Peyer's patch (tissue), 4 donors: ENCODE data around the gene MAGEA8.
"Not testable (repeated sequence)": the region's sequence is repeated elsewhere in the genome, so short reads cannot be mapped to it uniquely, and the experiment has no call there.

ENCODE experiments used
- POLR2A ChIP-seq, 2 donors: fragments of 450-650 bp; IDR thresholded peaks; one replicate each; pipeline ENCODE4 v1.5.1; 2017; ENCODE audit warnings: antibody characterized with exemption in 2 of 2, mild to moderate bottlenecking in 2 of 2, moderate library complexity in 2 of 2
- TF ChIP-seq, protein P1 (sequence below), 6 experiments: fragments of 450-650 bp in 4 of 6; fragments of 200-600 bp in 2 of 6; sonication (generic) in 1 of 6; IDR thresholded peaks; one replicate each; pipeline ENCODE4 v1.5.1; 2017 to 2019; ENCODE audit warnings: antibody characterized with exemption in 6 of 6, mild to moderate bottlenecking in 3 of 6, moderate library complexity in 1 of 6

DNA sequence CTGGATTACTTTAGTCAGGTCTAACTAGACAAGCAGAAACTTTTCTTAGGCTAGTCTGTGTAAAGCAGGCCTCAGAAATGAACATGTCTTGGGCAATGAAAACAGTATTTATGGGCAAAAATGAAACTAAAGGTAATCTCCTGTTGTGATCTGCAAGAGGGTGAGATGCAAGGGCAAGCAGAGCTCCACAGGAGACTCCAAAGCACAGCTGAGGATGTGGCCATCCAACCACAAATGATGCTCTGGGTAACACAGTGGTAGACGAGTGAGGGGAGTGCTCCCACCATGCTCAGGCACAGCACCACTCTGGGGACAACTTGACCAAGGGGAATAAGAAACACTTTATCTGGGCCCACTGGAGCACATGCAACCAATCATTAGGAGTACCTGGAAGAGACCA, 47.7 kb downstream of the MAGEA8 start:
- TF ChIP-seq, protein P1, sequence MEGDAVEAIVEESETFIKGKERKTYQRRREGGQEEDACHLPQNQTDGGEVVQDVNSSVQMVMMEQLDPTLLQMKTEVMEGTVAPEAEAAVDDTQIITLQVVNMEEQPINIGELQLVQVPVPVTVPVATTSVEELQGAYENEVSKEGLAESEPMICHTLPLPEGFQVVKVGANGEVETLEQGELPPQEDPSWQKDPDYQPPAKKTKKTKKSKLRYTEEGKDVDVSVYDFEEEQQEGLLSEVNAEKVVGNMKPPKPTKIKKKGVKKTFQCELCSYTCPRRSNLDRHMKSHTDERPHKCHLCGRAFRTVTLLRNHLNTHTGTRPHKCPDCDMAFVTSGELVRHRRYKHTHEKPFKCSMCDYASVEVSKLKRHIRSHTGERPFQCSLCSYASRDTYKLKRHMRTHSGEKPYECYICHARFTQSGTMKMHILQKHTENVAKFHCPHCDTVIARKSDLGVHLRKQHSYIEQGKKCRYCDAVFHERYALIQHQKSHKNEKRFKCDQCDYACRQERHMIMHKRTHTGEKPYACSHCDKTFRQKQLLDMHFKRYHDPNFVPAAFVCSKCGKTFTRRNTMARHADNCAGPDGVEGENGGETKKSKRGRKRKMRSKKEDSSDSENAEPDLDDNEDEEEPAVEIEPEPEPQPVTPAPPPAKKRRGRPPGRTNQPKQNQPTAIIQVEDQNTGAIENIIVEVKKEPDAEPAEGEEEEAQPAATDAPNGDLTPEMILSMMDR (IDR thresholded peaks at IDR 0.05) = not testable (repeated sequence)
- TF ChIP-seq POLR2A (IDR thresholded peaks at IDR 0.05) = not testable (repeated sequence)
